Sciatic nerve (tissue), 2 donors: ENCODE results near the gene RFPL2. TPM values are rescaled to one million over a fixed set of nuclear protein-coding genes. Genes with fewer than 3 reads are reported as not detected.
"Not testable (repeated sequence)": the region's sequence is repeated elsewhere in the genome, so short reads cannot be mapped to it uniquely, and the experiment has no call there.

Source experiments
- ATAC-seq: fragments of 200-7000 bp; cut with Tn5 transposase; one replicate; pipeline ENCODE4 v1.9.1; 2020; ENCODE audit warnings: mild to moderate bottlenecking, moderate library complexity
- DNase-seq: peaks from one replicate; pipeline ENCODE4 v3.0.0-alpha.2; 2020; ENCODE audit warnings: low spot score
- intact Hi-C: fragments of 100-400 bp; cut with DNase I; formaldehyde crosslinking; loops from one replicate; pipeline ENCODE4 v1.14.2; 2022
- total RNA-seq: library from RNA; stranded (reverse); fragmentation: NEBNext Ultra II Directional; extraction: Animal tissue kit (Norgen Biotek cat#: 25700); gene quantifications from one replicate; pipeline ENCODE4 v1.2.1, GENCODE V29; 2021
- donor health status: DM: no; HTN: no; CAD: no.
- donor health status: DM: no; HTN: no; CAD: no.

RFPL2 gene
- total RNA-seq, 1 donor from 2014 or later, result not detected

GRCh38 chr22:32206774-32207758 lies 2.2 kb upstream of the RFPL2 start:
- no peak for DNase-seq
- intact Hi-C loops, result no loop called here
- ATAC-seq, result no peak

DNA sequence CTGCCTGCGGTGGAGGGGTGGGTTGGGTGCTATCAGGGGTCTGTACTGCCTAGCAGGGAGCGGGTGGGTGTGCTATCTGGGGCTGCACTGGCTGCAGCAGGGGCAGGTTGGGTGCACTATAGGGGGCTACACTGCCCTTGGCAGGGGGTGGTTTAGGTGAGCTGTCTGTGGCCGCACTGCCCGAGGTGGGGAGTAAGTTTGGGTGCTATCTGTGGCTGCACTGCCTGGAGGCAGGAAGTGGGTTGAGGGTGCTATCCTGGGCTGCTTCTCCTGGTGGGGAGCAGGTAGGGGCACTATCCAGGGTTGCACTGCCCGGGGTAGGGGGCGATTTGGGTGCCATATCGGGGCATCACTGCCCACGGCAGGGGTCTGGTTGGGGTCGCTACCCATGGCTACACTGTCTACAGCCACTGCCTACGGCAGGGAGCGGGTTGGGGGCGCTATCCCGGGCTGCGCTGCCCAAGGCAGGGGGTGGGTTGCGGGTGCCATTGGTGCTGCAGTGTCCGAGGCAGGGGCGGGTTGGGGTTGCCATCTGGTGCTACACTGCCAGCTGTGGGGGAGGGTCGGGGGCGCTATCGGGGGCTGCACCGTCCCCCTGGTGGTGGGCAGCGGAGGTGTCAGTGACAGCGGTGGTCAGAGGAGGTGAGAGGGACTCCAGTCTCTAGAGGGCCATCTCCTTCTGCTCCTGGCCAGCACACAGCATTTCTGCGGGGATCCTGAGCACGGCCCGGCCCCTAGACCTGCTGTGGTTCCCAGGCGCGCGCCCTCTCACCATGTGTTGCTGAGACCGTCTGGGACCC lies 1.3 kb upstream of the RFPL2 start:
- intact Hi-C loops, result no loop called here
- no peak for ATAC-seq
- DNase-seq, result no peak

DNA sequence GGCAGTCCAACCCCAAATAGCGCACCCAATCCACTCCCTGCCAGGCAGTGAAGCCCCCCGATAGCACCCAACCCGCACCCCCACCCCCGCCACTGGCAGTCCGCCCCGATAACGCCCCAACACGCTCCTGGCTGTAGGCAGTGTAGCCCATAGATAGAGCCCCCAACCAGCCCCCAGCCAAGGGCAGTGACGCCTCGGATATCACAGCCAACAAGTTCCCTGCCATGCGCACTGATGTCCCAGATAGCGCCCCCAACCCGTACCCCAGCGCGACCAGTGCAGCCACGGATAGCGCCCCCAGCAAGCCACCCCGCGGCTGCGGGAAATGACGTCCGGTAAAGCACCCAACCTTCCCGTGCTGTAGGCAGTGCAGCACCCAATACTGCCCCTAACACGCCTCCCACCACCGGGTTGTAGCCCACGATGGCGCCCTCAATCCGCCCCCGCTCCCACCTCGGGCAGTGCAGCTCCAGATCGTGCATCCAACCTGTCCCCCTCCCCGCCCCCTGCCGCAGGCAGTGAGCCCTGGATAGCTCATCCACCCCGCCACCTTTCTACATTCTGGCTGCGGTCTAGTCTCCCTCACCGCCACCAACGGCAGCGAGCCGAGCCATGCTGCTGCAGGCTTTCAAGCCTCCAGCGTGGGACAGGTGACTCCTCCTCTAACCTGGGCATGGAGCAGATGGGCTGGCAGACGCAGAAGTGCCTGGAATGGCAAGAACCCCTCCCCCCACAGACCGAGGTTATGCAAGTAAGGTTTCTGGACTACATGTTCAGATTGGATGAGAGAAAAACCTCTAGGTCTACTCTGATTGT lies 625 bp downstream of the RFPL2 start:
- intact Hi-C loops, result no loop called here
- DNase-seq (no peak), ATAC-seq (no peak)

GRCh38 chr22:32203181-32204039 lies 1.5 kb downstream of the RFPL2 start:
- DNase-seq, result no peak
- intact Hi-C loops, result no loop called here
- no peak for ATAC-seq

- peak; percentile 20 for ATAC-seq
- intact Hi-C loops, result no loop called here
- DNase-seq, result no peak
Observed at GRCh38 chr22:32202539-32203180, 2.2 kb downstream of the RFPL2 start.

DNA sequence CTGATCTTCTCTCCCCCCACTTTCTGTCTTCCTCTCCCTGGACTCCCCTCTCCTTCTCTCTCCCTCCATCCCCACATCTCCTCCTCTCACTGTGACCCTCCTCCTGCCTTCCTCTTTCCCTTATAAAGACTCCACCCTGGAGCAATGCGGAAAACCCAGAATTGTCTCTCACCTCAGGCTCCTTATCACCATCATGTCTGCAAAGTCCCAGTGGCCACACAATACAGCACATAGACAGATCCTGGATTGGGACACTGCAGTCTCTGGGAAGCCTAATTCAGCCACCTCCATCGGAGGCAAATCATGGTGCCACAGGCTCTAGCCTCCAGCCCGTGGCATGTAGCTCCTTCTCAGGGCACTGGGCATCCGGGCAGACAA lies 2.7 kb downstream of the RFPL2 start:
- no peak for DNase-seq
- intact Hi-C loops, result no loop called here
- no peak for ATAC-seq

DNA sequence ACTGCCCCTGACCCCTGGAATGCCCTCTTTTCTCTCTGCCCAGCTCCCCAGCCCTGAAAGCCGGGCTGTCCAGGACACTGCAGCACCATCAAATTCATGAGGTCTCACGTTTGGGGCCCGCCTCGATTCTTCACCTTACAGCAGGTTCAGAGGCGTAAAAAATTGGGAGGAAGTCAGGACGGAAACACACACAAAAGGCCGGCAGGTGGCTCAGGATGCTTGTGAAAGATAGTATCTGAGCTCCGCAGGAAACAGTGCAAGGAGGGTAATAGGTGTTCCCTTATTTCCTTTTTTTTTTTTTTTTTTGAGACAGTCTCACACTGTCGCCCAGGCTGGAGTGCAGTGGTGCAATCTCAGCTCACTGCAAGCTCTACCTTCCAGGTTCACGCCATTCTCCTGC lies 4.1 kb downstream of the RFPL2 start:
- intact Hi-C loops, result no loop called here
- DNase-seq, result no peak
- ATAC-seq, result no peak

- no peak for DNase-seq
- ATAC-seq, result no peak
- intact Hi-C loops, result no loop called here
Observed at GRCh38 chr22:32199961-32200360, 4.9 kb downstream of the RFPL2 start.

- DNase-seq (no peak), ATAC-seq (no peak)
- intact Hi-C loops, result no loop called here
Observed at GRCh38 chr22:32199341-32199740, 5.5 kb downstream of the RFPL2 start.

GRCh38 chr22:32197553-32198226 lies 7.2 kb downstream of the RFPL2 start:
- ATAC-seq, DNase-seq, intact Hi-C loops: not testable (repeated sequence)

GRCh38 chr22:32195900-32196299 lies 9.0 kb downstream of the RFPL2 start:
- intact Hi-C loops, ATAC-seq, DNase-seq: not testable (repeated sequence)

- ATAC-seq, DNase-seq, intact Hi-C loops: not testable (repeated sequence)
Observed at GRCh38 chr22:32193346-32193745, 11.5 kb downstream of the RFPL2 start.

DNA sequence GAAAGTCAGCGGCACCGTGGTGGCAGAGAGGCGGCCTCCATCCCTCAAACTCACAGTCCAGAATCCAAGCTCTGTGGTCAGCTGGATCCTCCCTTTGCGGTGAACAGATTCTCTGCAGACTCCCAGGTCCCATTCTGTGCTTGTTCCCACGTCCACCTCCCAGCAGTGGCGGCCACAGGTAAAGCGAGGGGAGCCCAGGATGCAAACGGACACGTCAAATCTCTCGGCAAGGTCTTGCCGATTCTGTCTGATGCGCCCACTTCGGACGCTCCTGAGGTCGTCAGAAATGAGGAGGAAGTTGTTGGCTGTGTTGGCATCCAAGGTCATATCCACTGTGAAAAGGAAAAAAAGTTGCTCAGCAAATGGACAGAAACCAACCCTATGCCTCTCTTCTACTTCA lies 13.9 kb downstream of the RFPL2 start:
- intact Hi-C loops, ATAC-seq, DNase-seq: not testable (repeated sequence)

DNA sequence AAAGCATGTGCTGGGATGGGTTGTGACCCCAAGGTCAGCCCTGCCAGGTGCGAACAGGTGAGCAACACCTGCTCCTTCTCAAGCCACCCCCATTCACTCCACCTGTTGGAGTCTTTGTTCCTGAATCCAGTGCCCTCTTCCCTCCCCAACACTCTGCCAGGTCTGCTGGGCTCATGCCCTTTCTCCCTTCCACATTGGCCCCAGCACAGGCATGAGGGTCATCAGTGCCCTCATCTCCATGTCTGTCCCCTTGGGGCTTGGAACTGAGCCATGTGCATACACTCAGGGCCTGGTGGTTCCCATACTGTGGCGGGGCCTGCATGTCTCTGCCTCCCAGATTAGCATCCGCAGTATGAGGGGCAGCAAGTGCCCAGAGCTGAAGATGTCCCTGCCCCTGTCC lies 19.1 kb downstream of the RFPL2 start:
- ATAC-seq (no peak), DNase-seq (no peak)
- intact Hi-C loops, result no loop called here

GRCh38 chr22:32183625-32184024 lies 21.2 kb downstream of the RFPL2 start:
- no peak for DNase-seq
- no peak for ATAC-seq
- intact Hi-C loops, result no loop called here

DNA sequence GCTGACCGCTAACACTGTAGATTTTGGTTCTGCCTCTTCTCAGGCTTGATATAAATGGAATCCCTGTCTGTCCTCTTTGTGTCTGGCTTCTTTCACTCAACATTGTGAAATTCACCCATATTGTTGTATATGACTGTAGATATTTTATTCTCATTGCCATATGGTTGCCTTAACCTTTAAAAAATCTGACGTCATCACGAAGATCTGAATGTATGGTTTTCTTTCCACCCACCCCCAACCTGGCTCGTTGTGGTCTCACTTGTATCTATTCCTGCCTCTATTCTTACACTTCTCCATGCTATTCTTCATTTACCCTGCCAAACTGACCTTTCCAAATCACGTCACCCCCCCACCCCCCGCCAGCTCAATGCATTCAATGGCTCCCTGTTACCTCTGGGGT lies 23.8 kb downstream of the RFPL2 start:
- intact Hi-C loops, result no loop called here
- no peak for ATAC-seq

DNA sequence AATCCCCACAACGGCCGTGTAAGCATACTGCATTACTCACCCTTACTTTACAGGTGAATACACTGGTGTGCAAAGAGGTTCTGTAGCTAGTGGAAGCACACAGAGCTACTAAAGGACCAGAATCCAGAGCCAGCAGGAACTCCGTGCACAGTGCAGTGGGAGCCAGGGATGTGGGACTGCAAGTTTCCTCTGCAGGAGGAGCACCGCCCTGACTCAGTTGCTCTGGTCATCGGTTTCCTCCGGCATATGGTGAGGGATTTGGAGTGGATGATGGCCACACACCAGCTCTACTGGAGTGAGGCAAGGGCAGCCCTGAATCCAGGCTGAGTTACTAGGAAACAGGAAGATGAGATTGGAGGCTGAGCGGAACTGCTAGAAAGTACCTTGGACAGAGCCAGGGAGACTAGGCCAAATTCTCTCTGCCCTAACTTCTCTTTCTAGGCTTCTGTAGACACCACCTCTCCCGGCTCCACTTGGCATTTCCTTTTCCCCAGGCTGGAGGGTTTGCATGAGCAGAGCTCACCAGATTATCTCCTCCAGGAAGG lies 27.6 kb downstream of the RFPL2 start:
- intact Hi-C loops, result no loop called here
- DNase-seq (no peak), ATAC-seq (no peak)

More for the DNA sequence above, 23.8 kb downstream of the RFPL2 start:
- DNase-seq, result no peak
